ENCODE data around the gene FIGLA.

- TF ChIP-seq, protein P1, sequence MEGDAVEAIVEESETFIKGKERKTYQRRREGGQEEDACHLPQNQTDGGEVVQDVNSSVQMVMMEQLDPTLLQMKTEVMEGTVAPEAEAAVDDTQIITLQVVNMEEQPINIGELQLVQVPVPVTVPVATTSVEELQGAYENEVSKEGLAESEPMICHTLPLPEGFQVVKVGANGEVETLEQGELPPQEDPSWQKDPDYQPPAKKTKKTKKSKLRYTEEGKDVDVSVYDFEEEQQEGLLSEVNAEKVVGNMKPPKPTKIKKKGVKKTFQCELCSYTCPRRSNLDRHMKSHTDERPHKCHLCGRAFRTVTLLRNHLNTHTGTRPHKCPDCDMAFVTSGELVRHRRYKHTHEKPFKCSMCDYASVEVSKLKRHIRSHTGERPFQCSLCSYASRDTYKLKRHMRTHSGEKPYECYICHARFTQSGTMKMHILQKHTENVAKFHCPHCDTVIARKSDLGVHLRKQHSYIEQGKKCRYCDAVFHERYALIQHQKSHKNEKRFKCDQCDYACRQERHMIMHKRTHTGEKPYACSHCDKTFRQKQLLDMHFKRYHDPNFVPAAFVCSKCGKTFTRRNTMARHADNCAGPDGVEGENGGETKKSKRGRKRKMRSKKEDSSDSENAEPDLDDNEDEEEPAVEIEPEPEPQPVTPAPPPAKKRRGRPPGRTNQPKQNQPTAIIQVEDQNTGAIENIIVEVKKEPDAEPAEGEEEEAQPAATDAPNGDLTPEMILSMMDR (conservative IDR thresholded peaks at IDR 0.05; ENCODE audit: low read length) = no peak
- TF ChIP-seq EZH2phosphoT487 (IDR thresholded peaks at IDR 0.05; ENCODE audit: borderline replicate concordance) = no peak
Observed at GRCh38 chr2:70767699-70768589, 22.5 kb downstream of the FIGLA start, which contains the start of gene ADD2.
